Activated T-helper 1 cell treated with anti-CD3 and anti-CD28 coated beads, Interleukin-12 subunit alpha, Interleukin-12 subunit beta, Interleukin-2, Interleukin-4 antibody, amounts not matched to agents 30 ng/mL and 10 ng/mL and 1 ng/mL, durations not matched to agents 14 hours and 24 hours and 36 hours (primary cell): ENCODE measurements around the gene PDE1C. TPM values are rescaled to one million over a fixed set of nuclear protein-coding genes. Genes with fewer than 3 reads are reported as not detected.

ENCODE experiments used
- DNase-seq: peaks from one replicate; pipeline ENCODE4 v3.0.0; 2021; ENCODE audit warnings: low spot score
- H3K27ac Mint-ChIP-seq: one replicate; pipeline ENCODE4 v1.8.0; 2021; ENCODE audit warnings: mild to moderate bottlenecking, mixed read lengths
- H3K27me3 Mint-ChIP-seq: one replicate; pipeline ENCODE4 v1.8.0; 2022; ENCODE audit warnings: mild to moderate bottlenecking, moderate library complexity, mixed read lengths; ENCODE audit not compliant: insufficient read depth
- H3K36me3 Mint-ChIP-seq: one replicate; pipeline ENCODE4 v1.8.0; 2021; ENCODE audit warnings: low read depth, mixed read lengths
- H3K4me1 Mint-ChIP-seq: one replicate; pipeline ENCODE4 v1.8.0; 2021; ENCODE audit warnings: low read depth, mixed read lengths
- H3K4me3 Mint-ChIP-seq: one replicate; pipeline ENCODE4 v1.8.0; 2021; ENCODE audit warnings: mild to moderate bottlenecking, moderate library complexity, mixed read lengths
- H3K9me3 Mint-ChIP-seq: one replicate; pipeline ENCODE4 v1.8.0; 2021; ENCODE audit warnings: mixed read lengths
- intact Hi-C: fragments of 100-400 bp; cut with micrococcal nuclease; formaldehyde crosslinking; loops from one replicate; pipeline ENCODE4 v1.15.1; 2024
- total RNA-seq: library from RNA; stranded (reverse); gene quantifications from 2 replicates; pipeline ENCODE4 v1.2.3, GENCODE V29; 2022

The PDE1C gene
- total RNA-seq, 1 donor from 2014 or later, result not detected

DNA sequence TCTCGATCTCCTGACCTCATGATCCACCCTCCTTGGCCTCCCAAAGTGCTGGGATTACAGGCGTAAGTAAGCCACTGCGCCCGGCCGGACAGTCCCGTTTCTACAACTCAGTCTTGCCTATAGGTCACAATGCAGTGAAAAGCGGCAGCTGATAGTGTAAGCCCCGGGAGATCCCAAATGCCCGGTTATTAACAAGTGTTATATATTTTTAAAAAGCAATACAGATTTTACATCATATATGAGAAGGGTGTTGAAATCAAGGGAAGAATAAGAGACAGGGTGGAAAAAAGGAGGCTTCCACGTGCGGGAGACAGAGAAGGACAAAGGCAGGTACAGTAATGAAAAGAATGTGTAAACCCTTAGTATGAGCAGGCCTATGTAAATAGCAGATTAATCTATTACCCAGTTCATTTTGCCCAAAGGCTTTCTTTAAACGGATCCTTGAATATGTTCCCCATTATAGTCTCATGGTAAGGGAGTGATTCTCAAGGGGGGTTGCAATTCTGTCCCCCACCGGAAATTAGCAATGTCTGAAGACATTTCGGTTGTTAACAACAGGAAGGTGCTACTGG lies 170.8 kb downstream of the PDE1C start:
- intact Hi-C loops, result loop anchor here (10.0 kb wide), 1 partner anchor 95 kb away; no protein-coding TSS in a partner anchor
- no peaks in the 10 kb centered on the region for H3K4me1 Mint-ChIP-seq
- H3K27ac Mint-ChIP-seq, result no peak overlapping the region
- no peaks in the 10 kb centered on the region for H3K27me3 Mint-ChIP-seq
- no peaks in the 10 kb centered on the region for H3K36me3 Mint-ChIP-seq
- H3K4me3 Mint-ChIP-seq, result no peak overlapping the region
- no peak for DNase-seq
- no peaks in the 10 kb centered on the region for H3K9me3 Mint-ChIP-seq

DNA sequence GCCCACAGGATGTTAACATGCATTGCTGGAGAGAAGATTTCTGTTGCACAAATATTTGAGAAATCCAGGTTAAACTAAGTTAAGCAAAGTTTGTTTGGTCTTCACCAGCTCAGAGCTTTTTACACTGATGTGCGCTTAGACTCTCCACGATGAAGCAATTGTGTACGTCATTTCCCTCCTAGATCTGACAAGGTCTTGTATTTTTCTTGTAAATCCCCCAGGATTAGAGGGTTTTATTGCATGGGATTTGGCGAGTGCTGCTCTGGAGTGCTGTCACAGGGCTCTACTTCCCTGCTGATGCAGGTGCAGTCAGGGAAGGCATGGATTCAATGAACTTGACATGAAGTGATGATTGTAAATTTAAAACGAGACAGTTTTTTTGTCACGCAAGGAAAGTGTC lies 173.3 kb downstream of the PDE1C start:
- H3K27ac Mint-ChIP-seq, result no peak overlapping the region
- no peaks in the 10 kb centered on the region for H3K4me1 Mint-ChIP-seq
- H3K9me3 Mint-ChIP-seq, result no peaks in the 10 kb centered on the region
- DNase-seq, result no peak
- H3K36me3 Mint-ChIP-seq, result no peaks in the 10 kb centered on the region
- no peaks in the 10 kb centered on the region for H3K27me3 Mint-ChIP-seq
- intact Hi-C loops, result loop anchor here (10.0 kb wide), 1 partner anchor 92 kb away; no protein-coding TSS in a partner anchor
- H3K4me3 Mint-ChIP-seq, result no peak overlapping the region

DNA sequence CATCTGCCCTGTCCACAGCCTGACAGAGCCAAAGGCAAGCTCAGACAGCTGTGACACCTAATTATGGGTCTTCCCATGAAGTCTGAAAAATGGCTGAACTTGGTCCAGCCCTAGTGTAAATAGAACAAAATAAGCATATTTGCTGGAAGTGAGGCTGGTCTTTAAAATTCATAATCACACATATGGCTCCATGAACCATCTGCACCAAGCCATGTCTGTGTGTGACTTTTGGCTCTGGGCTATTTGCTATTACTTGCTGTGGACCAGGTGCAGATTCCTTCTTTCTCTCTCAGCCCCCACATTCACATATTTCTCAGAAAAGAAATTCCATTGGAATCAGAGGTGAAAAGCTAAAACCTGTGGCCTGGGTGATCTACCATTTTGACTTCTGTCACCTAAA lies 175.9 kb downstream of the PDE1C start:
- no peak overlapping the region for H3K4me3 Mint-ChIP-seq

DNA sequence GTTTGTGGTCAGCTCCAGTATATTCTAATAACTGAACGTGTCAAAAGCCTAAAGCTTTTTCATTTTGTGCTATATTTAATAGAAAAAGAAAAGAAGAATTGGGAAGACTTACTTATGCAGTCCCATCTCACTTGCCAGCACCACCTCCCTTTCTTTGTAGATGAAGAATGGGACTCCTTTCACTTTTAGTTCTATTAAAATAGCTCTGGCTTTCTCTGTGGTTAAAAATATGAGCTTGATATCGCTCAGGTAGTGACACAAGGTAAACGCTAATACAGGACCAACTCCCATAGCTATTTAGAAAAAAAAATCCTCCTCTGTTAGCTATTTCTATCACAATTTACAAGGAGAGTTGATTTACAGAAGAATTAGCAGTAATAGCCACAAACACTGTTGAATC lies 176.8 kb downstream of the PDE1C start:
- H3K9me3 Mint-ChIP-seq, result no peaks in the 10 kb centered on the region

More for the DNA sequence above, 175.9 kb downstream of the PDE1C start:
- intact Hi-C loops, result loop anchor here (10.0 kb wide), 1 partner anchor 90 kb away; no protein-coding TSS in a partner anchor
- no peak overlapping the region for H3K27ac Mint-ChIP-seq
- no peaks in the 10 kb centered on the region for H3K36me3 Mint-ChIP-seq
- H3K27me3 Mint-ChIP-seq, result no peaks in the 10 kb centered on the region
- DNase-seq, result no peak
- no peaks in the 10 kb centered on the region for H3K9me3 Mint-ChIP-seq
- H3K4me1 Mint-ChIP-seq, result no peaks in the 10 kb centered on the region

DNA sequence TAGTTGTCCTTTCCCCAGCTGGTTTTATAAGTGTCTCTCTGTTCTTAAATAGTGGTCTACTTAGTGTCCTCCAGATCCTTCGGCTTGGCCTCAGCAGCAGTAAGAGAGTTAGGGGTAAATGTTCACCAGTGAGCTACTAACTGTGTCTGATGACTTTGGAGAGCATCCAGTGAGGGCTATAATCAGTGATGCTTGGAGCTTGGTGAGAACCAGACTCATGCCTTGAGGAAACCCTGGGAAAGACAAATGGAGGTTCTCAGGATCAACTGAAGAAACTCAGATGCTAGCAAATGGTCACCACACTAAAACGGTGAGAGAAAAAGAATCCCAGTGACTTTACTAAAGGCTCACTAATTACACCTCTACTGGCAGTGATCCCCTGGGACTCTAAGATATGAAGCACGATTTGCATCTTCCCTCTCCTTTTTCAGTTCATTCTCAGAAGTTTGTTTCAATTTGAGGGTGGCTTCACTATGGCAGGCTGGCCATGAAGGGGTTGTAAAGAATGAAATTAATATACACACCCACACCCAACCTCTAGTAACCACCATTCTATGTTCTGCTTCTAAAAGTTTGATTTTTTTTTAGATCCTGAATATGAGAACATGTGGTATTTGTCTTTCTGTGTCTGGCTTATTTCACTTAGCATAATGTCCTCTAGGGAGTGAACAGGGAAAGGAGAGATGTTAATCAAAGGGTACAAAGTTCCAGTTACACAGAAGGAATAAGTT lies 177.9 kb downstream of the PDE1C start:
- Mint-ChIP-seq H3K9me3 (no peaks in the 10 kb centered on the region), H3K27me3 (no peaks in the 10 kb centered on the region), H3K36me3 (no peaks in the 10 kb centered on the region), H3K4me1 (no peaks in the 10 kb centered on the region), H3K27ac (no peak overlapping the region), H3K4me3 (no peak overlapping the region)
- intact Hi-C loops, result loop anchor here (10.0 kb wide), 1 partner anchor 87 kb away; no protein-coding TSS in a partner anchor
- DNase-seq, result no peak

More for the DNA sequence above, 176.8 kb downstream of the PDE1C start:
- Mint-ChIP-seq H3K27me3 (no peaks in the 10 kb centered on the region), H3K27ac (no peak overlapping the region), H3K36me3 (no peaks in the 10 kb centered on the region), H3K4me1 (no peaks in the 10 kb centered on the region), H3K4me3 (no peak overlapping the region)
- intact Hi-C loops, result loop anchor here (10.0 kb wide), 1 partner anchor 89 kb away; no protein-coding TSS in a partner anchor
- no peak for DNase-seq

DNA sequence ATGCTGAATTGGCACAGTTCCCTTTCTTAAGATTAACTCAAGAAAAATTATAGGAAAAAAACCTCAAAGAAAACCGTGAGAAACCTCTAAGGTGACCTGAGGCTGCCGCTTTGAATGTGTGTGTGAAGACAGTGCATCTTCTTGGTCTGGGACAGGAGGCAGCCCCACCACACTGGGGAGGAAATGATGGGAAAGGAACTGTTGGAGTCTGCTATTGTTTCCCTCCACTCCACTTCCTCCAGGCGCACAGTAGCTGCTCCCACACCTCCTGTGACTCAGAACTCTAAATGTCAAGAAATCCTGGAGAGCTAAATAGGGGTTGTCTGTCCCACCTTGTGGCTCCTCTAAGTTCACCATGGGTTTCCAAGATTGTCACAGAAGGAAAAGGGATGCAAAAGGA lies 179.4 kb downstream of the PDE1C start:
- Mint-ChIP-seq H3K27me3 (no peaks in the 10 kb centered on the region), H3K4me1 (no peaks in the 10 kb centered on the region), H3K36me3 (no peaks in the 10 kb centered on the region), H3K9me3 (peaks cover 10% of the 10 kb centered on the region), H3K27ac (no peak overlapping the region), H3K4me3 (no peak overlapping the region)
- no peak for DNase-seq
- intact Hi-C loops, result loop anchor here (10.0 kb wide), 1 partner anchor 86 kb away; no protein-coding TSS in a partner anchor

DNA sequence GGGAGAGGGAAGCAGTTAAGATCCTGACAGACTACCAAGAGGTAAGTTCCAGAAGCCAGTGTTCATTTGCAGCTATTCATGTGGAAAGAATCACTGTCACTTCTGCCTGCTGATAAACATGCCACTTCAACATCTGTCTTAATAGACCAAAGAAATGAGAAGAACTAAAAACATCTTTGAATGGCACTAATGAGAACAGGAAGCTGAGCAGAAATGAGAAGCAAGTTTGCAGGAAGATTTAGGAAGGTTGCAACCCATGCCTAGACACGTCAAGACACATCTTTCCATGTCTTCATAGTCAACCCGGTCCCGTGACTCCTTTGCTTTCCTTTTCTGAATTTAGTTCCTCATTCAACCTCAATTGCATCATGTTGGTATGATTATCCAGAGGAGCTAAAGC lies 180.0 kb downstream of the PDE1C start:
- no peak for DNase-seq
- Mint-ChIP-seq H3K27ac (no peak overlapping the region), H3K4me1 (no peaks in the 10 kb centered on the region), H3K9me3 (peaks cover 13% of the 10 kb centered on the region), H3K36me3 (no peaks in the 10 kb centered on the region), H3K4me3 (no peak overlapping the region), H3K27me3 (no peaks in the 10 kb centered on the region)
- intact Hi-C loops, result loop anchor here (10.0 kb wide), 1 partner anchor 85 kb away; no protein-coding TSS in a partner anchor

DNA sequence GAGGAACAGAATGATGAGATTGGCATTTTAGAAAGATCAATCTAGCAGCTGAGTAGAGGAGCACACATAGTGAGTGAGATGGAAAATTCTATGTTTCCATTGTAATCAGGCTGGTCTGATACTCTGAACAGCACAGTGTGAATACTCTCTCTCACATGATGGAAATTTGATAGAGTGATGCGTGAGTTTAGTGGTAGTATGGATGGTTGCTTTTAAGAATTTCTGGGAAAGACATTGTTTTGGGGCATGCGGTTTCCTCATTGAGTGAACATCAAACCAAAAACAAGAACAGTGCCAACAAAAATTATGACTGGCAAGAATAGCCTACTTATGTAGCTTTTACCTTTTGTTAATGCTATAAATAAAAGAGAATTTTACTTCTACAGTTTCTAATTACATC lies 183.2 kb downstream of the PDE1C start:
- Mint-ChIP-seq H3K4me3 (no peak overlapping the region), H3K27ac (no peak overlapping the region), H3K36me3 (no peaks in the 10 kb centered on the region), H3K4me1 (peaks cover 5% of the 10 kb centered on the region), H3K9me3 (peaks cover 13% of the 10 kb centered on the region), H3K27me3 (no peaks in the 10 kb centered on the region)
- intact Hi-C loops, result no loop called here
- DNase-seq, result no peak

DNA sequence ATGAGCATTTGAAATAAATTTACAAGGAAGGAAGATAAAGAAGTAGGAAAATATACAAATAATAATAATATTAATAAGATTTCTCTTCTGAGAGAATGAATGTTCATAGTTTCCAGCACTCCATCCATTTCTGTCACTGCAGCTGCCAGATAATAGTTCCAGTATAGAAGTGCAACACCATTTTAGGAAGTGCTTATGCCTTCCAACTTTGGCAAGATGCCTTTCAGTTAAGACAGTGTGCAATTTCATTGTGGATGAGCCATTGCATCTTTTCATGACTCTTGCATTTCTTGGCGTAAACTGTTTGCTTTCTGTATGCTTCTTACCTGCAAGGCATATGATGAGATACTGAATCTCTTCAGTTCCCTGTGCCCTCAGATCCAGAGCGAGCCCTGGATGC lies 185.0 kb downstream of the PDE1C start:
- Mint-ChIP-seq H3K4me1 (peaks cover 5% of the 10 kb centered on the region), H3K4me3 (no peak overlapping the region), H3K27ac (no peak overlapping the region), H3K9me3 (peaks cover 13% of the 10 kb centered on the region), H3K36me3 (no peaks in the 10 kb centered on the region), H3K27me3 (no peaks in the 10 kb centered on the region)
- no peak for DNase-seq
- intact Hi-C loops, result no loop called here

DNA sequence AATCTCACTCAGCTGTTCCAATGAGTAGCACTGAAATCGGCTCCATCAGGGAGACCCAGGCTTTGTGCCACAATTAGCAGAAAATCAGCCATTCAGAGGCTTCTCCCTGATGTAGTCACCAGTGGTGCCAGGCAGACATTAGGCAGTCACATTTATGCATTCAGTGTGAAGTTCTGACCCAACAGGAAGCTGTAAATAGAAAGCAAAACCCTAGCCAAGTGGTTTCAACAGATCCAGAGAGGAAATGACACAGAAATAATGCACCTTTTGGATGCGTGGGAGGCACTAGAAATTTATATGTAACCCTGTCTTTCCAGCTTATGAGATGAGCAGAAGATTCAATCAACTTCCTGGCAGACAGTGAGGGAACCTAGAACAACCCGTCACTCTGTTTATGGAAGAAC lies 186.4 kb downstream of the PDE1C start:
- H3K4me3 Mint-ChIP-seq, result no peak overlapping the region
- peaks cover 5% of the 10 kb centered on the region for H3K4me1 Mint-ChIP-seq
- H3K36me3 Mint-ChIP-seq, result no peaks in the 10 kb centered on the region
- peaks cover 13% of the 10 kb centered on the region for H3K9me3 Mint-ChIP-seq
- no peak overlapping the region for H3K27ac Mint-ChIP-seq
- no peaks in the 10 kb centered on the region for H3K27me3 Mint-ChIP-seq
- intact Hi-C loops, result no loop called here
- DNase-seq, result no peak

DNA sequence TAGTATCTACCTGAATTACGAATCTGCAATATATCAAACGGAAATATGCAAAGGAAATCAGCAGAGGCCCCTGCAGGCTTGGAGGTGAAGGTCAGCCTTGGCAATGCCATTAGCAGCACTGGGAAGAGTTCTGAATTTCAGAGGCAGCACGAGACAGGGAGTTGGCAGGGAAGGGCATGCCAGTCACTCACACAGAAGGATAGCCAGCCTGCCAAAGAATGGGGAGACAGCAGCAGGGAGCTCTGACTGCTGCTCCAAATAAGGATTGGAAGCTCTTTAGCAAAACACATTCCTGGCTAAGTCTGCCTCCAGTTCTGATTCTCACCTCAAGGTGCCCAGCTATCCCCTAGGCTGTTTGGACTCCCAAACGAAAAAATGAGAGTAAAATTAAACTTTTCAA lies 188.0 kb downstream of the PDE1C start:
- intact Hi-C loops, result no loop called here
- Mint-ChIP-seq H3K36me3 (no peaks in the 10 kb centered on the region), H3K4me1 (peaks cover 5% of the 10 kb centered on the region), H3K27me3 (no peaks in the 10 kb centered on the region), H3K9me3 (peaks cover 13% of the 10 kb centered on the region), H3K27ac (no peak overlapping the region), H3K4me3 (no peak overlapping the region)
- DNase-seq, result no peak

DNA sequence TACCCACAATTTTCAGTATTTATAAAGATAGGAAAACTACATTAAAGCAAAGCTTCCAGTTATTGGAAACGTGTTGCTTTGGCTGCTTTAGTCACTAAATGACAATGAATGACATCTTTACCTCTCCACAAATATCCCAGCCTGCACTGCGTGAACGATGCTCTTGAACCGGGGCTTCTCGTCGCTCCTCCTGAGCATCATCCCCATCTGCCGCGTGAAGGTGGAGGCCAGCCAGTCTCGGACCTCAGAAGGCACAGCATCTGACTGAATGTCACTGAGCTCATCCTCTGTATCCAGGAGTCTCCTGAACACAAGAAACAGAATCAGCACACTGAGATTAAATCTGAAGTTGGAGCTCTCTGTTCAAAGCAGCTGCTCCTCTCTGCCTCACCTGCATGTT lies 191.3 kb downstream of the PDE1C start:
- no peaks in the 10 kb centered on the region for H3K36me3 Mint-ChIP-seq
- H3K9me3 Mint-ChIP-seq, result no peaks in the 10 kb centered on the region
- no peaks in the 10 kb centered on the region for H3K27me3 Mint-ChIP-seq
- DNase-seq, result no peak
- intact Hi-C loops, result no loop called here
- H3K27ac Mint-ChIP-seq, result no peak overlapping the region
- H3K4me3 Mint-ChIP-seq, result no peak overlapping the region
- peaks cover 5% of the 10 kb centered on the region for H3K4me1 Mint-ChIP-seq

DNA sequence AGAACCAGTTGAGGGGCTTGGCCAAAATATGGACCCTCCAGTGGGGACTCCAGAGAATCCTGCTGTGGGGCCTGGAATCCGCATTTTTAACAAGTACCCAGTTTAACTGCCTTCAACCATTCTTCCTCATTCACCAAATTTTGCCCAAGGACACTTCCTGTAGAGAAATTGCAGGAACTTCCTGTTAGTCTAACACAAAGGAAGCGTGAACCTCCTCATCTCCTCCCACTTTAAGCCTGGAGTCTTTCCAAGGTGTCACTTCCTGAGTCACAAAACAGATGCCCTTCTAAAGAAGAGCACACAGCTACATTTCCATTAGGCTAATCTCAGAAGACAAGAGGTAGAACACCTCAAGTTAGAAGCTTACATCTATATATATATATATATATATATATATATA lies 194.8 kb downstream of the PDE1C start:
- no peaks in the 10 kb centered on the region for H3K9me3 Mint-ChIP-seq
- no peaks in the 10 kb centered on the region for H3K36me3 Mint-ChIP-seq
- H3K27ac Mint-ChIP-seq, result no peak overlapping the region
- no peak for DNase-seq
- no peak overlapping the region for H3K4me3 Mint-ChIP-seq
- H3K27me3 Mint-ChIP-seq, result no peaks in the 10 kb centered on the region
- H3K4me1 Mint-ChIP-seq, result no peaks in the 10 kb centered on the region
- intact Hi-C loops, result no loop called here
